A673 (cell line): Measurements from ENCODE around the gene SYT5.

ENCODE experiments used
- CTCF ChIP-seq: fragments of 300-800, 200-600 bp; sonication (generic); conservative IDR thresholded peaks from 2 replicates; pipeline ENCODE4 v1.5.1; 2017; ENCODE audit warnings: low read depth, mild to moderate bottlenecking, antibody characterized with exemption, low read length, moderate library complexity, mixed read lengths
- EZH2 ChIP-seq: fragments of 200-600 bp; sonication (generic); IDR thresholded peaks from 2 replicates; pipeline ENCODE4 v1.6.1; 2017; ENCODE audit warnings: borderline replicate concordance, low read depth, mild to moderate bottlenecking, mixed read lengths, antibody characterized with exemption, low read length; ENCODE audit not compliant: poor library complexity, severe bottlenecking

- TF ChIP-seq CTCF, result no peak
- TF ChIP-seq EZH2, result no peak
These were observed 48.7 kb downstream of the SYT5 start for GRCh38 chr19:55131421-55131820.
